SK-N-SH (cell line): ENCODE measurements around the gene MMP23B.

Experiments
- CTCF ChIP-seq: fragments of 200-600 bp; sonication (generic); IDR thresholded peaks from 2 replicates; pipeline ENCODE4 v1.6.1; 2017; ENCODE audit warnings: antibody characterized with exemption, mild to moderate bottlenecking, moderate library complexity
- MAX ChIP-seq: IDR thresholded peaks from 2 replicates; pipeline ENCODE4 v1.4.0; 2012; ENCODE audit warnings: low read depth
- ZBTB33 ChIP-seq: IDR thresholded peaks from 2 replicates; pipeline ENCODE4 v1.4.0; 2012; ENCODE audit warnings: low read depth, borderline replicate concordance

GRCh38 chr1:1597275-1597930 is 34.6 kb upstream of the MMP23B start:
- TF ChIP-seq ZBTB33 (no peak), CTCF (peak; percentile 31), MAX (no peak)
